Measurements from ENCODE around the gene SYNPR. TPM values are rescaled to one million over a fixed set of nuclear protein-coding genes. Genes with fewer than 3 reads are reported as not detected.

The SYNPR gene
- total RNA-seq, 1 experiment from 2014 or later: 0.85 TPM

DNA sequence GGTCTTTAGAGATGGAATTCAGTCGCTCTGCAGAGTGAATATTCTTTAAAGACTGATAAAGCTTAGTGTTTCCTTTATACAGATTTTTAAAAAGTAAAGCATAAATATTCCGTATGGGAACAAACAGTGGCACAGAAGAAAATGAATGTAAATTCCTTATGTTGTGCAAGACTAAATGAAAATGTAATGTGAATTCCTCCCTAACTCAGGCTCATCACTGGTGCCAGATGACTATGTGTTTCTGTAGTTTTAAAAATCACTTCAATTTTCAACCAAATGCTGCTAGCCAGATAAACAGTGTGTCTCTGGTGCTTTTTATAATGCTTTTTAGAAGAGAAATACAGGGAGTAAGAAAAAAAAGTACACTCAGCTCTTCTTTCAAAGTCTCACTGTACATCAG is 219.5 kb downstream of the SYNPR start:
- CTCF ChIA-PET: interaction anchor here (1.0 kb wide), 1 partner anchor 146 kb away, joined by 3 read pairs; no protein-coding TSS in a partner anchor
- no peaks in the 10 kb centered on the region for H3K27me3 Mint-ChIP-seq (ENCODE audit: low read depth)
- H3K27ac Mint-ChIP-seq: no peak overlapping the region

GRCh38 chr3:63500196-63500595 is 222.1 kb downstream of the SYNPR start:
- Mint-ChIP-seq H3K4me1 (no peaks in the 10 kb centered on the region), H3K36me3 (no peaks in the 10 kb centered on the region), H3K27me3 (ENCODE audit: low read depth) (no peaks in the 10 kb centered on the region), H3K4me3 (no peak overlapping the region), H3K9me3 (peaks cover 5% of the 10 kb centered on the region; the same call in 1 of the 2 replicates), H3K27ac (no peak overlapping the region)
- ChIA-PET POLR2A (no interaction called here), CTCF (interaction anchor here (1.3 kb wide), 1 partner anchor 48 kb away, joined by 3 read pairs; no protein-coding TSS in a partner anchor)
- DNase-seq (ENCODE audit: low spot score): no peak
- no peak for ATAC-seq
- no peak for TF ChIP-seq ZNF396 (CRISPR knock-in tag; IDR thresholded peaks at IDR 0.05; ENCODE audit: borderline replicate concordance)
- TF ChIP-seq, protein P1, sequence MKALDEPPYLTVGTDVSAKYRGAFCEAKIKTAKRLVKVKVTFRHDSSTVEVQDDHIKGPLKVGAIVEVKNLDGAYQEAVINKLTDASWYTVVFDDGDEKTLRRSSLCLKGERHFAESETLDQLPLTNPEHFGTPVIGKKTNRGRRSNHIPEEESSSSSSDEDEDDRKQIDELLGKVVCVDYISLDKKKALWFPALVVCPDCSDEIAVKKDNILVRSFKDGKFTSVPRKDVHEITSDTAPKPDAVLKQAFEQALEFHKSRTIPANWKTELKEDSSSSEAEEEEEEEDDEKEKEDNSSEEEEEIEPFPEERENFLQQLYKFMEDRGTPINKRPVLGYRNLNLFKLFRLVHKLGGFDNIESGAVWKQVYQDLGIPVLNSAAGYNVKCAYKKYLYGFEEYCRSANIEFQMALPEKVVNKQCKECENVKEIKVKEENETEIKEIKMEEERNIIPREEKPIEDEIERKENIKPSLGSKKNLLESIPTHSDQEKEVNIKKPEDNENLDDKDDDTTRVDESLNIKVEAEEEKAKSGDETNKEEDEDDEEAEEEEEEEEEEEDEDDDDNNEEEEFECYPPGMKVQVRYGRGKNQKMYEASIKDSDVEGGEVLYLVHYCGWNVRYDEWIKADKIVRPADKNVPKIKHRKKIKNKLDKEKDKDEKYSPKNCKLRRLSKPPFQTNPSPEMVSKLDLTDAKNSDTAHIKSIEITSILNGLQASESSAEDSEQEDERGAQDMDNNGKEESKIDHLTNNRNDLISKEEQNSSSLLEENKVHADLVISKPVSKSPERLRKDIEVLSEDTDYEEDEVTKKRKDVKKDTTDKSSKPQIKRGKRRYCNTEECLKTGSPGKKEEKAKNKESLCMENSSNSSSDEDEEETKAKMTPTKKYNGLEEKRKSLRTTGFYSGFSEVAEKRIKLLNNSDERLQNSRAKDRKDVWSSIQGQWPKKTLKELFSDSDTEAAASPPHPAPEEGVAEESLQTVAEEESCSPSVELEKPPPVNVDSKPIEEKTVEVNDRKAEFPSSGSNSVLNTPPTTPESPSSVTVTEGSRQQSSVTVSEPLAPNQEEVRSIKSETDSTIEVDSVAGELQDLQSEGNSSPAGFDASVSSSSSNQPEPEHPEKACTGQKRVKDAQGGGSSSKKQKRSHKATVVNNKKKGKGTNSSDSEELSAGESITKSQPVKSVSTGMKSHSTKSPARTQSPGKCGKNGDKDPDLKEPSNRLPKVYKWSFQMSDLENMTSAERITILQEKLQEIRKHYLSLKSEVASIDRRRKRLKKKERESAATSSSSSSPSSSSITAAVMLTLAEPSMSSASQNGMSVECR (CRISPR knock-in tag; IDR thresholded peaks at IDR 0.05; ENCODE audit: borderline replicate concordance): no peak
- TF ChIP-seq HMGA2 (CRISPR knock-in tag; IDR thresholded peaks at IDR 0.05): no peak
- no peak for TF ChIP-seq ZNF138 (CRISPR knock-in tag; conservative IDR thresholded peaks at IDR 0.05)
- TF ChIP-seq, protein P2, sequence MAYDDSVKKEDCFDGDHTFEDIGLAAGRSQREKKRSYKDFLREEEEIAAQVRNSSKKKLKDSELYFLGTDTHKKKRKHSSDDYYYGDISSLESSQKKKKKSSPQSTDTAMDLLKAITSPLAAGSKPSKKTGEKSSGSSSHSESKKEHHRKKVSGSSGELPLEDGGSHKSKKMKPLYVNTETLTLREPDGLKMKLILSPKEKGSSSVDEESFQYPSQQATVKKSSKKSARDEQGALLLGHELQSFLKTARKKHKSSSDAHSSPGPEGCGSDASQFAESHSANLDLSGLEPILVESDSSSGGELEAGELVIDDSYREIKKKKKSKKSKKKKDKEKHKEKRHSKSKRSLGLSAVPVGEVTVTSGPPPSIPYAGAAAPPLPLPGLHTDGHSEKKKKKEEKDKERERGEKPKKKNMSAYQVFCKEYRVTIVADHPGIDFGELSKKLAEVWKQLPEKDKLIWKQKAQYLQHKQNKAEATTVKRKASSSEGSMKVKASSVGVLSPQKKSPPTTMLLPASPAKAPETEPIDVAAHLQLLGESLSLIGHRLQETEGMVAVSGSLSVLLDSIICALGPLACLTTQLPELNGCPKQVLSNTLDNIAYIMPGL (CRISPR knock-in tag; IDR thresholded peaks at IDR 0.05): no peak
- no peak for TF ChIP-seq ZNF121 (CRISPR knock-in tag; IDR thresholded peaks at IDR 0.05)
- no peak for TF ChIP-seq JAZF1 (CRISPR knock-in tag; IDR thresholded peaks at IDR 0.05)

More for the DNA sequence above, 219.5 kb downstream of the SYNPR start:
- Mint-ChIP-seq H3K9me3 (peaks cover 5% of the 10 kb centered on the region; the same call in 1 of the 2 replicates), H3K36me3 (no peaks in the 10 kb centered on the region), H3K4me1 (no peaks in the 10 kb centered on the region), H3K4me3 (no peak overlapping the region)
- TF ChIP-seq OVOL2 (CRISPR knock-in tag; IDR thresholded peaks at IDR 0.05; ENCODE audit: borderline replicate concordance) (no peak), FOXP4 (CRISPR knock-in tag; IDR thresholded peaks at IDR 0.05) (no peak), SOX15 (CRISPR knock-in tag; IDR thresholded peaks at IDR 0.05) (no peak), FOXP1 (CRISPR knock-in tag; IDR thresholded peaks at IDR 0.05; ENCODE audit: borderline replicate concordance) (no peak), NFATC4 (CRISPR knock-in tag; IDR thresholded peaks at IDR 0.05) (no peak), ZBTB21 (CRISPR knock-in tag; IDR thresholded peaks at IDR 0.05; ENCODE audit: borderline replicate concordance) (no peak), NR2C2 (CRISPR knock-in tag; IDR thresholded peaks at IDR 0.05) (no peak), NFE2L1 (CRISPR knock-in tag; IDR thresholded peaks at IDR 0.05) (no peak), ZNF138 (CRISPR knock-in tag; conservative IDR thresholded peaks at IDR 0.05) (no peak)
- TF ChIP-seq, protein P3, sequence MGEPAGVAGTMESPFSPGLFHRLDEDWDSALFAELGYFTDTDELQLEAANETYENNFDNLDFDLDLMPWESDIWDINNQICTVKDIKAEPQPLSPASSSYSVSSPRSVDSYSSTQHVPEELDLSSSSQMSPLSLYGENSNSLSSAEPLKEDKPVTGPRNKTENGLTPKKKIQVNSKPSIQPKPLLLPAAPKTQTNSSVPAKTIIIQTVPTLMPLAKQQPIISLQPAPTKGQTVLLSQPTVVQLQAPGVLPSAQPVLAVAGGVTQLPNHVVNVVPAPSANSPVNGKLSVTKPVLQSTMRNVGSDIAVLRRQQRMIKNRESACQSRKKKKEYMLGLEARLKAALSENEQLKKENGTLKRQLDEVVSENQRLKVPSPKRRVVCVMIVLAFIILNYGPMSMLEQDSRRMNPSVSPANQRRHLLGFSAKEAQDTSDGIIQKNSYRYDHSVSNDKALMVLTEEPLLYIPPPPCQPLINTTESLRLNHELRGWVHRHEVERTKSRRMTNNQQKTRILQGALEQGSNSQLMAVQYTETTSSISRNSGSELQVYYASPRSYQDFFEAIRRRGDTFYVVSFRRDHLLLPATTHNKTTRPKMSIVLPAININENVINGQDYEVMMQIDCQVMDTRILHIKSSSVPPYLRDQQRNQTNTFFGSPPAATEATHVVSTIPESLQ (CRISPR knock-in tag; IDR thresholded peaks at IDR 0.05): no peak
- TF ChIP-seq, protein P4, sequence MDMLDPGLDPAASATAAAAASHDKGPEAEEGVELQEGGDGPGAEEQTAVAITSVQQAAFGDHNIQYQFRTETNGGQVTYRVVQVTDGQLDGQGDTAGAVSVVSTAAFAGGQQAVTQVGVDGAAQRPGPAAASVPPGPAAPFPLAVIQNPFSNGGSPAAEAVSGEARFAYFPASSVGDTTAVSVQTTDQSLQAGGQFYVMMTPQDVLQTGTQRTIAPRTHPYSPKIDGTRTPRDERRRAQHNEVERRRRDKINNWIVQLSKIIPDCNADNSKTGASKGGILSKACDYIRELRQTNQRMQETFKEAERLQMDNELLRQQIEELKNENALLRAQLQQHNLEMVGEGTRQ (CRISPR knock-in tag; IDR thresholded peaks at IDR 0.05): no peak
- TF ChIP-seq, protein P5, sequence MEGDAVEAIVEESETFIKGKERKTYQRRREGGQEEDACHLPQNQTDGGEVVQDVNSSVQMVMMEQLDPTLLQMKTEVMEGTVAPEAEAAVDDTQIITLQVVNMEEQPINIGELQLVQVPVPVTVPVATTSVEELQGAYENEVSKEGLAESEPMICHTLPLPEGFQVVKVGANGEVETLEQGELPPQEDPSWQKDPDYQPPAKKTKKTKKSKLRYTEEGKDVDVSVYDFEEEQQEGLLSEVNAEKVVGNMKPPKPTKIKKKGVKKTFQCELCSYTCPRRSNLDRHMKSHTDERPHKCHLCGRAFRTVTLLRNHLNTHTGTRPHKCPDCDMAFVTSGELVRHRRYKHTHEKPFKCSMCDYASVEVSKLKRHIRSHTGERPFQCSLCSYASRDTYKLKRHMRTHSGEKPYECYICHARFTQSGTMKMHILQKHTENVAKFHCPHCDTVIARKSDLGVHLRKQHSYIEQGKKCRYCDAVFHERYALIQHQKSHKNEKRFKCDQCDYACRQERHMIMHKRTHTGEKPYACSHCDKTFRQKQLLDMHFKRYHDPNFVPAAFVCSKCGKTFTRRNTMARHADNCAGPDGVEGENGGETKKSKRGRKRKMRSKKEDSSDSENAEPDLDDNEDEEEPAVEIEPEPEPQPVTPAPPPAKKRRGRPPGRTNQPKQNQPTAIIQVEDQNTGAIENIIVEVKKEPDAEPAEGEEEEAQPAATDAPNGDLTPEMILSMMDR (IDR thresholded peaks at IDR 0.05): no peak
- TF ChIP-seq, protein P6, sequence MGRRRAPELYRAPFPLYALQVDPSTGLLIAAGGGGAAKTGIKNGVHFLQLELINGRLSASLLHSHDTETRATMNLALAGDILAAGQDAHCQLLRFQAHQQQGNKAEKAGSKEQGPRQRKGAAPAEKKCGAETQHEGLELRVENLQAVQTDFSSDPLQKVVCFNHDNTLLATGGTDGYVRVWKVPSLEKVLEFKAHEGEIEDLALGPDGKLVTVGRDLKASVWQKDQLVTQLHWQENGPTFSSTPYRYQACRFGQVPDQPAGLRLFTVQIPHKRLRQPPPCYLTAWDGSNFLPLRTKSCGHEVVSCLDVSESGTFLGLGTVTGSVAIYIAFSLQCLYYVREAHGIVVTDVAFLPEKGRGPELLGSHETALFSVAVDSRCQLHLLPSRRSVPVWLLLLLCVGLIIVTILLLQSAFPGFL (CRISPR knock-in tag; IDR thresholded peaks at IDR 0.05; ENCODE audit: borderline replicate concordance): no peak
- no peak for ATAC-seq
- POLR2A ChIA-PET: no interaction called here
- no peak for DNase-seq (ENCODE audit: low spot score)

Measured in WTC11 (cell line).